ENCODE data around the gene PIK3C2G. TPM values are rescaled to one million over a fixed set of nuclear protein-coding genes. Genes with fewer than 3 reads are reported as not detected.

PIK3C2G gene
- total RNA-seq, 1 experiment from 2014 or later: not detected

- H3K9me3 ChIP-seq (ENCODE audit: low read length): no peaks in the 10 kb centered on the region
- BruUV-seq (replicated peaks): no TSS peak
- H3K27me3 ChIP-seq (ENCODE audit: low read length): no peaks in the 10 kb centered on the region
- no peak overlapping the region for H3K9ac ChIP-seq (ENCODE audit: low read length)
- ATAC-seq (no peak), DNase-seq (no peak)
- CTCF ChIA-PET: no interaction called here
- intact Hi-C loops (cut with micrococcal nuclease): no loop called here
- H3K27ac ChIP-seq (ENCODE audit: low read length): no peak overlapping the region
- no peaks in the 10 kb centered on the region for H3K36me3 ChIP-seq (ENCODE audit: low read depth, low read length)
- TF ChIP-seq EZH2phosphoT487 (IDR thresholded peaks at IDR 0.05; ENCODE audit: borderline replicate concordance, low read length) (no peak), EZH2 (IDR thresholded peaks at IDR 0.05; ENCODE audit: low read length, unreplicated experiment) (no peak), CTCF (conservative IDR thresholded peaks at IDR 0.05; ENCODE audit: low read depth, low read length) (no peak)
- no peak overlapping the region for H3K4me3 ChIP-seq (ENCODE audit: low read length)
- no peaks in the 10 kb centered on the region for H3K79me2 ChIP-seq (ENCODE audit: low read length)
- POLR2A ChIA-PET (ENCODE audit: unreplicated experiment): no interaction called here
- no peak overlapping the region for H3K4me2 ChIP-seq (ENCODE audit: low read length)
- no peaks in the 10 kb centered on the region for H3F3A ChIP-seq (ENCODE audit: low read length, unreplicated experiment)
- H2AFZ ChIP-seq (ENCODE audit: low read length): no peak overlapping the region
- no peaks in the 10 kb centered on the region for H4K20me1 ChIP-seq (ENCODE audit: low read length)
- no peaks in the 10 kb centered on the region for H3K9me2 ChIP-seq (replicated peaks; ENCODE audit: low read length)
- no peaks in the 10 kb centered on the region for H3K4me1 ChIP-seq (ENCODE audit: insufficient read depth, low read length)
Observed at GRCh38 chr12:18580291-18580690, 319.0 kb downstream of the PIK3C2G start.

DNA sequence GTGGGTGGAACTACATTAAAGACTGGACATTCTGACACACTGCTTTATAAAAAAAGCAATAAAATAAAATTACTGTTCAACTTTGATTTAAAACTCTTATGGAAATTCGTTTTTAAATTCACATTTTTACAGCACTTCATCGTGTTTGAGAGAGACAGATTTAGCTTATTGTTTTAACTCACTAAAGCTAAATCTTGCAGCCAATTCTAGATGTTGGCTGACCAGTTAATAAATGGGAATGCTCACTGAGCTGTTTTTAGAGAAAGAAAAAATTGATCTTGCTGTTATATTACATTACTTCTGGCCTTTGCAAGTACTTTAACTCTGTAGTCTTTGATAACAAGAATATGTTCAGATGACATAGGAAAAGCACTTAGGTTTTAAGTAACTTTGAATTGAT, 319.4 kb downstream of the PIK3C2G start:
- no peak for DNase-seq
- H4K20me1 ChIP-seq (ENCODE audit: low read length): no peaks in the 10 kb centered on the region
- no peaks in the 10 kb centered on the region for H3K9me3 ChIP-seq (ENCODE audit: low read length)
- no peak overlapping the region for H3K27ac ChIP-seq (ENCODE audit: low read length)
- ChIA-PET POLR2A (ENCODE audit: unreplicated experiment) (no interaction called here), CTCF (no interaction called here)
- H3K79me2 ChIP-seq (ENCODE audit: low read length): no peaks in the 10 kb centered on the region
- intact Hi-C loops (cut with micrococcal nuclease): no loop called here
- H3K4me2 ChIP-seq (ENCODE audit: low read length): no peak overlapping the region
- BruUV-seq (replicated peaks): no TSS peak
- H3K9me2 ChIP-seq (replicated peaks; ENCODE audit: low read length): no peaks in the 10 kb centered on the region
- no peaks in the 10 kb centered on the region for H3K27me3 ChIP-seq (ENCODE audit: low read length)
- no peaks in the 10 kb centered on the region for H3K36me3 ChIP-seq (ENCODE audit: low read depth, low read length)
- H3K4me3 ChIP-seq (ENCODE audit: low read length): no peak overlapping the region
- TF ChIP-seq EZH2 (IDR thresholded peaks at IDR 0.05; ENCODE audit: low read length, unreplicated experiment): no peak
- TF ChIP-seq EZH2phosphoT487 (IDR thresholded peaks at IDR 0.05; ENCODE audit: borderline replicate concordance, low read length): no peak
- TF ChIP-seq CTCF (conservative IDR thresholded peaks at IDR 0.05; ENCODE audit: low read depth, low read length): no peak
- H3K4me1 ChIP-seq (ENCODE audit: insufficient read depth, low read length): no peaks in the 10 kb centered on the region
- no peak overlapping the region for H3K9ac ChIP-seq (ENCODE audit: low read length)
- no peak overlapping the region for H2AFZ ChIP-seq (ENCODE audit: low read length)
- no peaks in the 10 kb centered on the region for H3F3A ChIP-seq (ENCODE audit: low read length, unreplicated experiment)
- no peak for ATAC-seq

- ChIA-PET CTCF (no interaction called here), POLR2A (ENCODE audit: unreplicated experiment) (no interaction called here)
- no peak overlapping the region for H3K27ac ChIP-seq (ENCODE audit: low read length)
- no peaks in the 10 kb centered on the region for H3K4me1 ChIP-seq (ENCODE audit: insufficient read depth, low read length)
- H3K4me2 ChIP-seq (ENCODE audit: low read length): no peak overlapping the region
- H3K79me2 ChIP-seq (ENCODE audit: low read length): no peaks in the 10 kb centered on the region
- no peak for DNase-seq
- no peaks in the 10 kb centered on the region for H3K36me3 ChIP-seq (ENCODE audit: low read depth, low read length)
- no TSS peak for BruUV-seq (replicated peaks)
- intact Hi-C loops (cut with micrococcal nuclease): no loop called here
- TF ChIP-seq CTCF (conservative IDR thresholded peaks at IDR 0.05; ENCODE audit: low read depth, low read length): no peak
- TF ChIP-seq EZH2phosphoT487 (IDR thresholded peaks at IDR 0.05; ENCODE audit: borderline replicate concordance, low read length): no peak
- no peak for TF ChIP-seq EZH2 (IDR thresholded peaks at IDR 0.05; ENCODE audit: low read length, unreplicated experiment)
- H2AFZ ChIP-seq (ENCODE audit: low read length): no peak overlapping the region
- ATAC-seq: no peak
- H3K27me3 ChIP-seq (ENCODE audit: low read length): no peaks in the 10 kb centered on the region
- no peak overlapping the region for H3K9ac ChIP-seq (ENCODE audit: low read length)
- H4K20me1 ChIP-seq (ENCODE audit: low read length): no peaks in the 10 kb centered on the region
- no peaks in the 10 kb centered on the region for H3K9me2 ChIP-seq (replicated peaks; ENCODE audit: low read length)
- no peaks in the 10 kb centered on the region for H3F3A ChIP-seq (ENCODE audit: low read length, unreplicated experiment)
- no peaks in the 10 kb centered on the region for H3K9me3 ChIP-seq (ENCODE audit: low read length)
- no peak overlapping the region for H3K4me3 ChIP-seq (ENCODE audit: low read length)
Observed at GRCh38 chr12:18581232-18581962, 320.1 kb downstream of the PIK3C2G start.

All from PC-3 (cell line).